ENCODE measurements around the gene PLXDC1. TPM values are rescaled to one million over a fixed set of nuclear protein-coding genes. Genes with fewer than 3 reads are reported as not detected.

PLXDC1 gene
- total RNA-seq, 6 experiments from 2014 or later, result 0.11 to 1.6 (median 0.54) TPM

DNA sequence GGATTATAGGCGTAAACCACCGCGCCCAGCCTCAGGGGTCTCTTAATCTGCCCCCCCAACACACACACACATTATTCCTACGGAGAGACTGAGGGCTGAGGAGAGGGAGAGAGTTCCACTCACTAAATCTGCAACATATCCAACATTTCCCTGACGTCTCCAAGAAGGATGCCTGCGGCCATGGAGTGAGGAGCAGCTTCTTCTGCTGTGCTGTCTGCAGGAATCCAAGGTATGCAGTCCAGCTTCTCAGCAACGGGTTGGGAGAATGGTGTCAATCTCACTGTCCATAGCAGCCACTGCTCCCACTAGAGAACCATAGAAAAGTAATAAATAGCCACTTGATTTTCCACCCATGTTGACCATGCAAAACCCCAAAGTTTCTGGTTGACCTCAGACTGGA, 5.1 kb upstream of the PLXDC1 start:
- Histone ChIP-seq H3K4me3 (no peak overlapping the region), H3K36me3 (no peaks in the 10 kb centered on the region), H3K4me1 (peaks cover 0 to 10% (median 2%) of the 10 kb centered on the region in 4 donors), H3K9me3 (no peaks in the 10 kb centered on the region), H3K27me3 (peaks cover 0 to 3% of the 10 kb centered on the region in 2 donors), H3K27ac (no peak overlapping the region)
- intact Hi-C loops (cut with DNase I), result loop anchor here in 1 of 2 donors (10.0 kb wide), 2 partner anchors 172 to 282 kb away; partner anchors contain the start of gene LASP1
- no peak for DNase-seq
- 50% methylated on average over 2 of the region's 7 CpGs for WGBS (ENCODE audit: insufficient coverage, low coverage, low lambda C conversion rate, missing lambda C conversion rate)
- TF ChIP-seq, protein P1, sequence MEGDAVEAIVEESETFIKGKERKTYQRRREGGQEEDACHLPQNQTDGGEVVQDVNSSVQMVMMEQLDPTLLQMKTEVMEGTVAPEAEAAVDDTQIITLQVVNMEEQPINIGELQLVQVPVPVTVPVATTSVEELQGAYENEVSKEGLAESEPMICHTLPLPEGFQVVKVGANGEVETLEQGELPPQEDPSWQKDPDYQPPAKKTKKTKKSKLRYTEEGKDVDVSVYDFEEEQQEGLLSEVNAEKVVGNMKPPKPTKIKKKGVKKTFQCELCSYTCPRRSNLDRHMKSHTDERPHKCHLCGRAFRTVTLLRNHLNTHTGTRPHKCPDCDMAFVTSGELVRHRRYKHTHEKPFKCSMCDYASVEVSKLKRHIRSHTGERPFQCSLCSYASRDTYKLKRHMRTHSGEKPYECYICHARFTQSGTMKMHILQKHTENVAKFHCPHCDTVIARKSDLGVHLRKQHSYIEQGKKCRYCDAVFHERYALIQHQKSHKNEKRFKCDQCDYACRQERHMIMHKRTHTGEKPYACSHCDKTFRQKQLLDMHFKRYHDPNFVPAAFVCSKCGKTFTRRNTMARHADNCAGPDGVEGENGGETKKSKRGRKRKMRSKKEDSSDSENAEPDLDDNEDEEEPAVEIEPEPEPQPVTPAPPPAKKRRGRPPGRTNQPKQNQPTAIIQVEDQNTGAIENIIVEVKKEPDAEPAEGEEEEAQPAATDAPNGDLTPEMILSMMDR (IDR thresholded peaks at IDR 0.05), result no peak
- no peak for TF ChIP-seq POLR2A (IDR thresholded peaks at IDR 0.05)
- no peak for ATAC-seq

DNA sequence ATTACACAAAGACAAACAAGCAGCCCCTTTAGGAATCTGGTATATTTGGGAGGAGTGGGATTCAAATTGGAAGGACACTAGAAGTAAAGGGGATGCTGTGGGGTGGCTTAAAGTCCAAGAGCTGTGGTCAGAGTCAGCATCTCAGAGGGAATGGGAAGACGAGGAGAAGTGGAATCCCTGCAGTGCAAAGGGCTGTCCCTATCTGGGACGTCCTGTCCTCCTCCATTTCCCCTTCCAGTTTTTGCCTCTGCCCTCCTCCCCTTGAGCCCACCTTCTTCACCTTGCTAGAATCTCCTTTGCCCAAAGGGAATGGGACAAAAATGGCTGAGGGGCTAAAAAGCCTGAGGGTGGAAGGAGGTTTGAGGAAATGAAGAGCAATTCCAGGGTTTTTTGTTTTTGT, 4.2 kb upstream of the PLXDC1 start:
- Histone ChIP-seq H3K36me3 (no peaks in the 10 kb centered on the region), H3K27ac (no peak overlapping the region), H3K9me3 (no peaks in the 10 kb centered on the region), H3K27me3 (peaks cover 0 to 3% of the 10 kb centered on the region in 2 donors), H3K4me3 (no peak overlapping the region), H3K4me1 (peaks cover 0 to 11% (median 2%) of the 10 kb centered on the region in 4 donors)
- intact Hi-C loops (cut with DNase I), result loop anchor here in 1 of 2 donors (10.0 kb wide), 2 partner anchors 171 to 281 kb away; partner anchors contain the start of gene LASP1
- ATAC-seq, result no peak
- no peak for DNase-seq
- 26% methylated on average over 2 of the region's 2 CpGs for WGBS (ENCODE audit: insufficient coverage, low coverage, low lambda C conversion rate, missing lambda C conversion rate)
- TF ChIP-seq, protein P1 (IDR thresholded peaks at IDR 0.05), result no peak
- TF ChIP-seq POLR2A (IDR thresholded peaks at IDR 0.05), result no peak

DNA sequence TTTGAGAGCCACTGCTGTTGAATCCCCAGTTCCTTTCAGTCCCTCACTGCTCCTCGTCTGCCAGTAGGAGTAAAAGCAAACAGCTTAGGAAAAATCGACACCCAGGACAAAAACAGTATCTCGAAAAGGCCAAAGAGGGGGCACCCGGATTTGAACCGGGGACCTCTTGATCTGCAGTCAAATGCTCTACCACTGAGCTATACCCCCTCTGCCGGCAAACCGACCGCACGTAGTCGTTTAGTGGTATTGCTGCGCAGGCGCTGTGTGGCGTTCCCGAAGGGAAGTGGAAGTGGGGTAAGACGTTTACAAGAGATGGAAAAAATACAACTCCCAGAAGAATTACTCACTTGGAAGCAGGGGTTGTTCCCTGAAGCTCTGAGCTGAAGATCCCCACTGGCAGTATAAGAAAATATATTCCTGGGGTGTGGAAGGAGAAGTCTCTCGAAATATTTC, 2.2 kb upstream of the PLXDC1 start:
- WGBS (ENCODE audit: insufficient coverage, low coverage, low lambda C conversion rate, missing lambda C conversion rate), result under 1% methylated on average over 16 of the region's 16 CpGs

GRCh38 chr17:39151943-39152818, 744 bp upstream of the PLXDC1 start:
- intact Hi-C loops (cut with DNase I), result loop anchor here (5.0 to 10.0 kb wide), 3 partner anchors 167 to 277 kb away; partner anchors contain the start of gene LASP1 (in 1 of the 2)
- peak overlapping the region in 2 of 3 donors; percentile 16 to 76 for H3K4me3 ChIP-seq
- H3K4me1 ChIP-seq, result peaks cover 0 to 11% (median 2%) of the 10 kb centered on the region in 4 donors
- peaks cover 0 to 3% of the 10 kb centered on the region in 2 donors for H3K27me3 ChIP-seq
- H3K27ac ChIP-seq, result peak overlapping the region in 1 of 3 donors; percentile 33
- H3K9me3 ChIP-seq, result no peaks in the 10 kb centered on the region
- WGBS (ENCODE audit: insufficient coverage, low coverage, low lambda C conversion rate, missing lambda C conversion rate), result 24% methylated on average over 22 of the region's 25 CpGs
- no peak for TF ChIP-seq POLR2A (IDR thresholded peaks at IDR 0.05)
- H3K36me3 ChIP-seq, result no peaks in the 10 kb centered on the region
- no peak for ATAC-seq
- no peak for DNase-seq

More for the DNA sequence above, 2.2 kb upstream of the PLXDC1 start:
- intact Hi-C loops (cut with DNase I), result loop anchor here (5.0 to 10.0 kb wide), 3 partner anchors 169 to 279 kb away; partner anchors contain the start of gene LASP1 (in 1 of the 2)
- Histone ChIP-seq H3K36me3 (no peaks in the 10 kb centered on the region), H3K4me3 (peak overlapping the region; percentile 69 to 76 (median 74)), H3K27ac (peak overlapping the region; percentile 67 to 80 (median 68)), H3K9me3 (no peaks in the 10 kb centered on the region), H3K27me3 (peaks cover 0 to 3% of the 10 kb centered on the region in 2 donors), H3K4me1 (peaks cover 0 to 11% (median 2%) of the 10 kb centered on the region in 4 donors)
- TF ChIP-seq, protein P1 (IDR thresholded peaks at IDR 0.05), result peak in 3 of 4 donors; percentile 16 to 27 (median 16)
- TF ChIP-seq POLR2A (IDR thresholded peaks at IDR 0.05), result no peak
- ATAC-seq (peak; percentile 72 to 82 (median 76)), DNase-seq (peak; percentile 90 to 91 (median 90))

All from right lobe of liver (tissue), 6 donors.